Stimulated activated CD8-positive, alpha-beta memory T cell treated with anti-CD3 and anti-CD28 coated beads, Interleukin-7, amount 100 ng/mL, for 4 hours (primary cell): ENCODE results near the gene MDP1.
"Not testable (repeated sequence)": the region's sequence is repeated elsewhere in the genome, so short reads cannot be mapped to it uniquely, and the experiment has no call there.

Experiments
- DNase-seq, 2 donors: peaks; one replicate each; pipeline ENCODE4 v3.0.0-alpha.2; 2020; ENCODE audit warnings: low read depth in 2 of 2

The MDP1 gene

GRCh38 chr14:24231263-24232120 lies 15.6 kb upstream of the MDP1 start:
- no peak for DNase-seq

- DNase-seq = no peak
Observed at GRCh38 chr14:24228902-24229301, 13.0 kb upstream of the MDP1 start.

- DNase-seq = no peak
Observed at GRCh38 chr14:24226473-24226872, 10.6 kb upstream of the MDP1 start.

- no peak for DNase-seq
Observed at GRCh38 chr14:24224618-24225071, 8.8 kb upstream of the MDP1 start.

GRCh38 chr14:24222987-24223386 lies 7.1 kb upstream of the MDP1 start:
- not testable (repeated sequence) for DNase-seq

- DNase-seq = no peak
Observed at GRCh38 chr14:24219521-24219920, 3.7 kb upstream of the MDP1 start.

- DNase-seq = no peak
Observed at GRCh38 chr14:24219080-24219479, 3.2 kb upstream of the MDP1 start.

GRCh38 chr14:24216876-24217275 lies 1.0 kb upstream of the MDP1 start:
- not testable (repeated sequence) for DNase-seq

- no peak for DNase-seq
Observed at GRCh38 chr14:24216345-24216699, 456 bp upstream of the MDP1 start.

- DNase-seq = no peak
Observed at GRCh38 chr14:24213866-24214662, 1.8 kb downstream of the MDP1 start.

- DNase-seq = peak; percentile 96
Observed at GRCh38 chr14:24212924-24213865, 2.7 kb downstream of the MDP1 start, which contains the start of gene CHMP4A. TSS of gene CHMP4A (minus strand) at chr14:24213488. CDS start at chr14:24213439, 49 bp downstream.

GRCh38 chr14:24211311-24211710 lies 4.6 kb downstream of the MDP1 start:
- no peak for DNase-seq

GRCh38 chr14:24207625-24208024 lies 8.2 kb downstream of the MDP1 start:
- no peak for DNase-seq

- DNase-seq = no peak
Observed at GRCh38 chr14:24207104-24207551, 8.7 kb downstream of the MDP1 start.

- no peak for DNase-seq
Observed at GRCh38 chr14:24206260-24207103, 9.4 kb downstream of the MDP1 start.

- no peak for DNase-seq
Observed at GRCh38 chr14:24204163-24205146, 11.4 kb downstream of the MDP1 start.

GRCh38 chr14:24203249-24203886 lies 12.5 kb downstream of the MDP1 start:
- not testable (repeated sequence) for DNase-seq

- DNase-seq = not testable (repeated sequence)
Observed at GRCh38 chr14:24202538-24202937, 13.3 kb downstream of the MDP1 start.
